OCI-LY7 (cell line): ENCODE measurements around the gene CDT1.

Experiments used
- EZH2phosphoT487 ChIP-seq: fragments of 200-600 bp; sonication (generic); IDR thresholded peaks from 2 replicates; pipeline ENCODE4 v1.6.1; 2018; ENCODE audit warnings: low read depth, borderline replicate concordance, mild to moderate bottlenecking, mixed run types, antibody characterized with exemption, low read length, moderate library complexity, mixed read lengths
- TF ChIP-seq, protein P1 (sequence below): fragments of 200-600 bp; sonication (generic); conservative IDR thresholded peaks from 2 replicates; pipeline ENCODE4 v1.5.1; 2014; ENCODE audit warnings: mild to moderate bottlenecking, antibody characterized with exemption, low read length, moderate library complexity, mixed read lengths

DNA sequence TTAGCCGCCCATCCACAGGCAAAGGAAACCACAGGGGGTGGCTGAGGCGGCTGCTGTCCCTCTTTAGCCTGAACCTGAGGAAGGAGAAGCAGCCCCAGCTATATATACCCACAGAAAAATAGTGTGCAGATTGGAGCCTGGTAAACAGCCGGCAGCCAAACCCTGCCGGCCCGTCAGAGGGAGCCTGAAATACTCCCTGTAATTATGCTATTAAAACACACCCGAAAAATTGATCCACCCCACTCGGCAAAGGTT, 25.4 kb upstream of the CDT1 start:
- TF ChIP-seq, protein P1, sequence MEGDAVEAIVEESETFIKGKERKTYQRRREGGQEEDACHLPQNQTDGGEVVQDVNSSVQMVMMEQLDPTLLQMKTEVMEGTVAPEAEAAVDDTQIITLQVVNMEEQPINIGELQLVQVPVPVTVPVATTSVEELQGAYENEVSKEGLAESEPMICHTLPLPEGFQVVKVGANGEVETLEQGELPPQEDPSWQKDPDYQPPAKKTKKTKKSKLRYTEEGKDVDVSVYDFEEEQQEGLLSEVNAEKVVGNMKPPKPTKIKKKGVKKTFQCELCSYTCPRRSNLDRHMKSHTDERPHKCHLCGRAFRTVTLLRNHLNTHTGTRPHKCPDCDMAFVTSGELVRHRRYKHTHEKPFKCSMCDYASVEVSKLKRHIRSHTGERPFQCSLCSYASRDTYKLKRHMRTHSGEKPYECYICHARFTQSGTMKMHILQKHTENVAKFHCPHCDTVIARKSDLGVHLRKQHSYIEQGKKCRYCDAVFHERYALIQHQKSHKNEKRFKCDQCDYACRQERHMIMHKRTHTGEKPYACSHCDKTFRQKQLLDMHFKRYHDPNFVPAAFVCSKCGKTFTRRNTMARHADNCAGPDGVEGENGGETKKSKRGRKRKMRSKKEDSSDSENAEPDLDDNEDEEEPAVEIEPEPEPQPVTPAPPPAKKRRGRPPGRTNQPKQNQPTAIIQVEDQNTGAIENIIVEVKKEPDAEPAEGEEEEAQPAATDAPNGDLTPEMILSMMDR, result no peak
- TF ChIP-seq EZH2phosphoT487, result no peak
